H9 (cell line): Measurements from ENCODE around the gene MOB3C. TPM values are rescaled to one million over a fixed set of nuclear protein-coding genes. Genes with fewer than 3 reads are reported as not detected.

Experiments used
- DNase-seq: peaks from one replicate; pipeline ENCODE4 v3.0.0-alpha.2; 2017
- H2AFZ ChIP-seq: one replicate; pipeline ENCODE4 v1.6.1; 2013; ENCODE audit warnings: mild to moderate bottlenecking, low read length, control low read depth, moderate library complexity
- H2AK5ac ChIP-seq: 2 replicates; pipeline ENCODE4 v1.6.1; 2013; ENCODE audit warnings: low read length, control low read depth, mixed read lengths; ENCODE audit not compliant: insufficient read length
- H2BK120ac ChIP-seq: one replicate; pipeline ENCODE4 v1.6.1; 2013; ENCODE audit warnings: low read depth, mild to moderate bottlenecking, low read length, control low read depth, inconsistent platforms; ENCODE audit not compliant: poor library complexity, severe bottlenecking
- H2BK12ac ChIP-seq: 2 replicates; pipeline ENCODE4 v1.6.1; 2013; ENCODE audit warnings: low read length, control low read depth, mixed read lengths, low read depth; ENCODE audit not compliant: insufficient read length
- H2BK15ac ChIP-seq: 2 replicates; pipeline ENCODE4 v1.6.1; 2013; ENCODE audit warnings: low read depth, low read length, control low read depth
- H2BK20ac ChIP-seq: one replicate; pipeline ENCODE4 v1.6.1; 2013; ENCODE audit warnings: low read depth, mild to moderate bottlenecking, low read length, control low read depth, inconsistent platforms; ENCODE audit not compliant: poor library complexity, severe bottlenecking
- H2BK5ac ChIP-seq: 2 replicates; pipeline ENCODE4 v1.6.1; 2013; ENCODE audit warnings: low read length, control low read depth, mixed read lengths; ENCODE audit not compliant: insufficient read length
- H3K14ac ChIP-seq: 2 replicates; pipeline ENCODE4 v1.6.1; 2013; ENCODE audit warnings: low read length, control low read depth; ENCODE audit not compliant: insufficient read depth
- H3K18ac ChIP-seq: 2 replicates; pipeline ENCODE4 v1.6.1; 2013; ENCODE audit warnings: low read depth, mild to moderate bottlenecking, mixed read lengths, low read length, control low read depth; ENCODE audit not compliant: insufficient read length
- H3K23ac ChIP-seq: 2 replicates; pipeline ENCODE4 v1.6.1; 2013; ENCODE audit warnings: low read length, control low read depth, mixed read lengths, low read depth; ENCODE audit not compliant: insufficient read length
- H3K23me2 ChIP-seq: 2 replicates; pipeline ENCODE4 v1.6.1; 2013; ENCODE audit warnings: low read depth, mild to moderate bottlenecking, mixed read lengths, low read length, control low read depth; ENCODE audit not compliant: insufficient read length, poor library complexity, severe bottlenecking
- H3K27ac ChIP-seq: 2 replicates; pipeline ENCODE4 v1.5.1; 2013; ENCODE audit warnings: low read length, control low read depth, mixed read lengths, low read depth; ENCODE audit not compliant: insufficient read length
- H3K27me3 ChIP-seq: 2 replicates; pipeline ENCODE4 v1.6.1; 2013; ENCODE audit warnings: low read length, control low read depth, inconsistent platforms; ENCODE audit not compliant: insufficient read depth
- H3K4ac ChIP-seq: 2 replicates; pipeline ENCODE4 v1.6.1; 2013; ENCODE audit warnings: low read depth, mild to moderate bottlenecking, control low read depth, inconsistent platforms, low read length, moderate library complexity
- H3K4me1 ChIP-seq: 2 replicates; pipeline ENCODE4 v1.6.1; 2013; ENCODE audit warnings: low read length, control low read depth, inconsistent platforms; ENCODE audit not compliant: insufficient read depth
- H3K4me2 ChIP-seq: 2 replicates; pipeline ENCODE4 v1.6.1; 2013; ENCODE audit warnings: low read length, control low read depth, mixed read lengths; ENCODE audit not compliant: insufficient read length, insufficient read depth
- H3K56ac ChIP-seq: 2 replicates; pipeline ENCODE4 v1.6.1; 2013; ENCODE audit warnings: low read depth, mild to moderate bottlenecking, mixed read lengths, low read length, control low read depth; ENCODE audit not compliant: insufficient read length
- H3K79me1 ChIP-seq: 2 replicates; pipeline ENCODE4 v1.6.1; 2013; ENCODE audit warnings: low read depth, mild to moderate bottlenecking, moderate library complexity, low read length, control low read depth, inconsistent platforms; ENCODE audit not compliant: insufficient read depth, poor library complexity, severe bottlenecking
- H3K79me2 ChIP-seq: 2 replicates; pipeline ENCODE4 v1.6.1; 2013; ENCODE audit warnings: low read length, control low read depth, inconsistent platforms; ENCODE audit not compliant: insufficient read depth
- H3K9ac ChIP-seq: 2 replicates; pipeline ENCODE4 v1.6.1; 2013; ENCODE audit warnings: low read length, control low read depth, mixed read lengths; ENCODE audit not compliant: insufficient read length; ENCODE audit errors: extremely low read depth
- H3K9me3 ChIP-seq: one replicate; pipeline ENCODE4 v1.6.1; 2013; ENCODE audit warnings: low read depth, low read length, inconsistent platforms; ENCODE audit not compliant: control insufficient read depth
- H3T11ph ChIP-seq: one replicate; pipeline ENCODE4 v1.6.1; 2013; ENCODE audit warnings: mild to moderate bottlenecking, low read length, control low read depth, inconsistent platforms
- H4K20me1 ChIP-seq: one replicate; pipeline ENCODE4 v1.6.1; 2013; ENCODE audit not compliant: control insufficient read depth, insufficient read length, insufficient read depth
- H4K5ac ChIP-seq: 2 replicates; pipeline ENCODE4 v1.6.1; 2013; ENCODE audit warnings: low read depth, mild to moderate bottlenecking, mixed read lengths, low read length, control low read depth; ENCODE audit not compliant: insufficient read length
- H4K8ac ChIP-seq: replicated peaks from 2 replicates; pipeline ENCODE4 v1.6.1; 2013; ENCODE audit warnings: low read length, control low read depth, mixed read lengths, low read depth; ENCODE audit not compliant: insufficient read length
- H4K91ac ChIP-seq: 2 replicates; pipeline ENCODE4 v1.6.1; 2013; ENCODE audit warnings: low read depth, mild to moderate bottlenecking, moderate library complexity, mixed read lengths, low read length, control low read depth; ENCODE audit not compliant: insufficient read length
- H3K27ac Mint-ChIP-seq, 3 experiments: 2 replicates in 2 of 3; 3 replicates in 1 of 3; pipeline ENCODE4 v1.8.0; 2020 to 2021; ENCODE audit warnings: mixed read lengths in 3 of 3, mild to moderate bottlenecking in 1 of 3, moderate library complexity in 1 of 3
- H3K27me3 Mint-ChIP-seq: 2 replicates; pipeline ENCODE4 v1.8.0; 2021; ENCODE audit warnings: low read depth, mild to moderate bottlenecking, moderate library complexity, mixed read lengths
- H3K36me3 Mint-ChIP-seq, 3 experiments: 2 replicates in 2 of 3; 3 replicates in 1 of 3; pipeline ENCODE4 v1.8.0; 2020 to 2021; ENCODE audit warnings: low read depth in 3 of 3, mixed read lengths in 3 of 3; ENCODE audit not compliant: insufficient read depth in 1 of 3
- H3K4me1 Mint-ChIP-seq, 2 experiments: 2 replicates each; pipeline ENCODE4 v1.8.0; 2020; ENCODE audit warnings: mixed read lengths in 2 of 2
- H3K4me3 Mint-ChIP-seq, 2 experiments: 2 replicates in 1 of 2; 3 replicates in 1 of 2; pipeline ENCODE4 v1.8.0; 2020 to 2021; ENCODE audit warnings: mild to moderate bottlenecking in 2 of 2, mixed read lengths in 2 of 2, moderate library complexity in 1 of 2
- H3K9me3 Mint-ChIP-seq, 2 experiments: 2 replicates in 1 of 2; 3 replicates in 1 of 2; pipeline ENCODE4 v1.8.0; 2020; ENCODE audit warnings: mild to moderate bottlenecking in 2 of 2, mixed read lengths in 2 of 2, moderate library complexity in 1 of 2
- CTCF ChIP-seq: fragments of 200-600 bp; sonication (generic); conservative IDR thresholded peaks from 3 replicates; pipeline ENCODE4 v1.8.0; 2021; ENCODE audit warnings: antibody characterized with exemption, mild to moderate bottlenecking
- total RNA-seq: library from RNA; stranded (reverse); gene quantifications from 2 replicates; pipeline ENCODE4 v1.2.1, GENCODE V29; 2021

MOB3C gene
- total RNA-seq, 1 experiment from 2014 or later: 3.2 TPM

DNA sequence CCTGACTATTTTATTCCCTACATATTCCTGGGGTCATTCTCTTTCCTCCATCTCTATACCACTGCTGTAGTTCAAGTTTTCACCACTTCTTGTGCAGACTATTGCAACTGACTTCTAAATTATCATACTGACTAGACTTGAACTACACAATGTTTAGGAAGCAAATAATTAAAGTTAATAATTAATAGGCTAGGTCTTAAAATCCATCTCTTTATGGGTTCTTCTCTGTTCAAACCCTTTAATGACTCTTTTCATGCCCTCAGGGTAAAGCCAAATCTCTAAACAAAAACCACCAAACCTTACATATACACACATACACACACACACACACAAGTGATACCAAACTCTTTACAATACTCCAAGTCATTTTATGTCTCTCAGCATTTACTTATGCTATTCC lies 22.3 kb upstream of the MOB3C start:
- Mint-ChIP-seq H3K27me3 (no peaks in the 10 kb centered on the region), H3K9me3 (no peaks in the 10 kb centered on the region), H3K27ac (no peak overlapping the region), H3K4me1 (no peaks in the 10 kb centered on the region), H3K4me3 (no peak overlapping the region), H3K36me3 (peaks cover 2 to 24% (median 21%) of the 10 kb centered on the region in 3 experiments; a peak in 6 of 7 replicates)
- Histone ChIP-seq H3K27ac (no peak overlapping the region), H4K8ac (no peak overlapping the region), H3K4me2 (no peak overlapping the region), H3K27me3 (no peaks in the 10 kb centered on the region), H3K79me1 (no peaks in the 10 kb centered on the region), H3K4ac (no peak overlapping the region), H2BK12ac (no peak overlapping the region), H3K23ac (no peak overlapping the region), H2BK120ac (no peak overlapping the region), H2AFZ (no peak overlapping the region), H2AK5ac (no peak overlapping the region), H3K9me3 (no peaks in the 10 kb centered on the region), H4K91ac (no peak overlapping the region), H3K9ac (no peak overlapping the region), H3T11ph (no peak overlapping the region), H3K23me2 (no peaks in the 10 kb centered on the region), H3K56ac (no peak overlapping the region), H2BK5ac (no peak overlapping the region), H3K14ac (no peak overlapping the region), H3K79me2 (no peaks in the 10 kb centered on the region), H2BK20ac (no peak overlapping the region), H4K5ac (no peak overlapping the region), H3K18ac (no peak overlapping the region), H3K4me1 (no peaks in the 10 kb centered on the region), H2BK15ac (no peak overlapping the region), H4K20me1 (no peaks in the 10 kb centered on the region)
- no peak for DNase-seq
- no peak for TF ChIP-seq CTCF
